ENCODE measurements around the gene RXFP4.
"Not testable (repeated sequence)": the region's sequence is repeated elsewhere in the genome, so short reads cannot be mapped to it uniquely, and the experiment has no call there.

The RXFP4 gene

DNA sequence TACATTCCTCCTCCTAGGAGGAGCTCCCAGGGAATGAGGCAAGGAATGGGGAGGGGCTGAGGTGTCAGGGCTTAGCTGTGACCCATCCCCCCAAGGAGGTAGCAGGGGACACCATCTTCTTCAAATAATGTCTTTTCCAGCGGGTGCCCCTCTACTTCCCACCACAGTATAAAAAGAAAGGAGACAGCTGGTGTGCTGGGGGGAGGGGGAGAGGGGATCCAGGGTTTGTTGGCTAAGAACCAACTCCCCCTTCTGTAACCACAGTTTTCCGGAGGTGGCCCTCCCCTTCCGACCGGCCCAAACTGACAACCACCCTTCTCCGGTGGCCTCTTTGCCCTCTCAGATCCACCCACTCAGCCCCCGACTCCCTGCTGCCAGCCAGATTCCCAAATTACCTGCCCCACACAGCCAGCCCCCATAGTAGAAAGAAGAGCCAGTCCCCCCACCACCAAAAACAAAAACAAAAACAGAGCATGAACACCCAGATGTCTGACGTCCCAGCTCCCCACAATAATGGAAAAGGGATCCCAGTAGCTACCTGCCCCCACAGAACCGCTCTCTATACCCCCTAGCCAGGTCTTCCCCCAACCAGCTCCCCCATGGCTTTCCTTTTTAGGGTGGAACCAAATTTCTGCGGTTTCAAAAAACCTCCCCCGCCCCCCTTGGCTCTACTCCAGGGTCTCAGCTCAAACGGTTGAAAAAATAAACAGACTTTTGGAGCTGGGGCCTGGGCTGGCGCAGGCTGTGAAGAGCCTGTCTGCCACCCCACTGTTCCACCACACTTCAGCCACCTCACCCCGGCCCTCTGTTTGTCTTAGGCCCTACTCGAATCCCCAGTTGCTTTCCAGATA lies 34.8 kb downstream of the RXFP4 start:
- in situ Hi-C loops (cut with HindIII; ENCODE audit: low sequenced_read_pairs): no loop called here

DNA sequence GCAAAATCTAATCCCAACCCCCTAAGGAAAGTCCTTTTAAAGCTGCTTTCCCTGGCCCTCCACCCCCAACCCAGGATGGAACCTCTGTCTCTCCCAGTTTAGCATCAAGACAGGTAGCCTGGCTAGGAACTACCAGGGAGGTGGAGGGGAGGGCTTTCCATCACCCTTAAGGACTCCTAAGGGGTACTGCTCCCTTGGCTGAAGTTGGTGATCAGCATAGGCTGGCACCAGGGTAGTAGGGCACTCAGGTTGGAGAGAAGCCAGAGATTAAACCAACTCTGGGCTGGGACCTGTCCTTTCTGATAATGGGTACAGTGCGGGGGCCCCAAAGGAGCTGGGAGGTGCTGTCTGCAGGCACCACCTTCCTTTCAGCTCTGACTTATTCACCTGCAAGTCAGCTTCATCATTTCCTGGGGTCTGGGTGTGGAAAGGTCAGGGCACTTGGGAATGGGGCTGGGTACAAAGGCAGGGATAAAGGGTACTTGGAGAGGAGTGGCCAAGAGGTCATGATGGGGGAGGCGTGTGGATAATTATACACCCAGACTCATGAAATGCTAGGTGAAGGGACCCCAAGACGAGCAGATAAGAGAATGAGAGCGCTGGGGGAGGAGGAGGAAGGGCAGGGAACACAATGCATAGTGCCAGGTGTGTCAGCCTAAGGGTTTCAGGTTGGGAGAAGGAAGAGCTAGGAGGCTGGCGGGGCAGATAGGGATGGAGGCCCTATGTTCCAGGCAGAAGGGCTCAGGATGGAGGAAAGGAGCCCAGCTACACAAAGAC lies 35.7 kb downstream of the RXFP4 start:
- in situ Hi-C loops (cut with HindIII; ENCODE audit: low sequenced_read_pairs): no loop called here

DNA sequence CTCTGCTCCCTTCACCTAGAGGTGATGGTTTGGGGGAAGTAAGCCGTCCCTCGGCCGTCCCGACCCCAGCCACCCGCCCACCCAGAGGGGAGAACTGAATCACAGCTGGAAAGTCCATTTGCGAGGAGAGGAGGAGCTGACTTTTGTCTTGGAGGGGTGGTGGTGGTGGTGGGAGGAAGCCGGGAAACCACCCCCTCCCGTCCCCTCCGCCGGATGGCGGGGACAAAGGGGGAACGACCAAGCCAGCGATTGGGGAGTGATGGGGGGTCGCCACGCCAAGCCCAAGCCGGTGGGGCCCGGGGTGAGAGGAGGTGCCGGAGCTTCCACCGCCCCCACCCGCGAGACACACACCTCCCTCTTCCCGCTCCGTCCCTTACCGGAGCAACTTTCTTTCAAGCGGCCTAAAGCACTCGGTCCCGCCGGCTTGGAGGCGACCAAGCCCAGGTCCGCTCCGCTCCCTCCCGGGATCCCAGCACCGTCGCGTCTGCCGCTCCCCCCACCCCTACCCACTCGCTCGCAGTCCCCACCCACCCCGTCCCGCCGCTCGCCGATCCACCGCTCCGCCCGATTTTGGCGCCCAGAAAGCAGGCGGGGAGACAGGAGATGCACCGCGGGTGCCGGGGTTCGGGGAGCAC lies 36.4 kb downstream of the RXFP4 start:
- in situ Hi-C loops (cut with HindIII; ENCODE audit: low sequenced_read_pairs): no loop called here

DNA sequence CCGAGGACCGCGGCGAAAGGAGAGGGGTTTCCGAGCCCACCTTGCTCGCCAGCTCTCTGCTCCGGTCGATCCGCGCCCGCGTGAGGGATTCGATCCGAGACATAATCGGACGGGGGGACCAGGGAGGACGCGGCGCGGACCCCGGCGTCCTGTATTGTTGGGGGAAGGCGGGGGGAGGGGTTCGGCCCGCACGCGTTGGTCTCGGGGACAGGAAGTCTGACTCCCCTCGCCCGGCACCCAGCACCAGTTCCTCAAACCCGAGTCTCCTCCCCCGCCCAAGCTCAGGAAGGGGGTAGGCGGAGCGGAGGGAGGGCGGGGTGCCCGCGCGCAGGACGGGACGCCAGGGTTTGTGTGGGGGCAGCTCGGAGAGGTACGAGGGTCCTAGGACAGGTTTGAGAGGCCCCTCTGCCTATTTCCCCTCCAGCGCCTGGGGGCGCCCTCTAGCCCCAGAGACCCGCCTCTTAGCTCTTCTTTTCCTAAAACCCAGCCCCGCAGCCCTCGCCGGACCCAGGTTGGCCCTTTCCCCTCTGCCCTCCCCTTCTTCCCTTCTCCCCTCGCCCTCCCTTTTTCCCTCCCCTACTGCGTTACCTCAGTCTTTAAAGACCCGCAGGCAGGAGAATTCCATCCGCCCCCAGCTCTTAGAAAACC lies 37.0 kb downstream of the RXFP4 start, which contains the start of gene ARHGEF2:
Gene ARHGEF2, minus strand, starts transcription at position 223 of the 648 bp plus-strand sequence. Its CDS starts 120 bp downstream, at position 103.
- in situ Hi-C loops (cut with HindIII; ENCODE audit: low sequenced_read_pairs): no loop called here

DNA sequence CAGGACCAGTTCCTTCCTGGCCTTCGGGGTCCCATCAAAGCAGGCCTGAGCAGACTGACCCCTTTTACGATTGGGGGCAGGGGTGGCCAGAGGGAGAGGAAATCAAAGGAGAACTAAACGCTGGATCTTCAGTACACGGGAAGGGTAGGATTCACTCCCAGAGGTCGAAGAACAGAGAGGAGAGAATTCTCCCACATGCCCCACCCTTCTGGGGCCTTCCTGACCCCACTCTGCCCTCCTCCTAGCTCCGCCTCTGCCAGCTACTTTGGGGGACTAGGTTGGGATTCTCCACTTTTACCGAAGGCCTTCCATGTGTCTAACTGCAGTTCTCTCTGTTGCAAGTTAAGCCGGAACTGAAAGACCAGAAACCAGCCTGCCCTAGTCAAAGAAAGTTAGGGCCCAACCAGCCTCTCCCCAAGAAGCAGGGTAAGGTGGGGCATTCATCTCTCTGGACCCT lies 37.6 kb downstream of the RXFP4 start:
- in situ Hi-C loops (cut with HindIII; ENCODE audit: low sequenced_read_pairs): no loop called here

DNA sequence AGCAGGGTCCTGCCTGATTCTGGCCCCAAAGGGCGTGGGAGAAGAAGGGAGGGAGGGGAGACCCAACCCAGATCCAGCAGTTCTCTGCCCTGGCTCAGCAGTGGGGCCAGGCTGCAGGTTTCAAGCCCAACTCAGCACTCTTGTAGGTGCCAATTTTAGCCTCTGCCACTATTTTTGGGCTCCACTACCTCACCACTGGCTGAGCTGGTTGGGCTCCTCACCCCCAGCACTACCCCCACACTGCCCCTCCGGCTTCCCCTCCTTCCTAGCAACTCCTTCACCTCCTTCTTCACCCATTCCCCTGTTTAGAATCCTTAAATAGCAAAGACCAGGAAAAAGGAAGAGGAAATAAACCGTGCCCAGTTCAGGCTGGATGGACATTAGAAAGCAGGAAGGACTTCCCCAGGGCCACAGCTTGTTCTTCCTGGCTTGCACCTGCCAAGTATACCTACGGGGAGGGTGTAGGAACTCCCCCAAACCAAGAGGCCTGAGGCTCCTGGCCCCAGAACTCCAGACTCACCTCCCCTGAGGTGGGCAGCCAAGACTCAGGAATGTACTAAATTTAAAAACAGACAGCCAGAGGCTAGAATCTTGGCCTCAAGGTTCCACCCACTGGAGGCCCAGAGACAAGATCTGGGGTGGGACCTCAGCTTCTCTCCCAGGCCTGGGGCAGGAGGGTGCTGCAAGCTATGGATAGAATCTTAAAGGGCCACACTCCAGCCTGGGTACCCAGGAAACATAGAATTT lies 38.3 kb downstream of the RXFP4 start:
- in situ Hi-C loops (cut with HindIII; ENCODE audit: low sequenced_read_pairs): no loop called here

DNA sequence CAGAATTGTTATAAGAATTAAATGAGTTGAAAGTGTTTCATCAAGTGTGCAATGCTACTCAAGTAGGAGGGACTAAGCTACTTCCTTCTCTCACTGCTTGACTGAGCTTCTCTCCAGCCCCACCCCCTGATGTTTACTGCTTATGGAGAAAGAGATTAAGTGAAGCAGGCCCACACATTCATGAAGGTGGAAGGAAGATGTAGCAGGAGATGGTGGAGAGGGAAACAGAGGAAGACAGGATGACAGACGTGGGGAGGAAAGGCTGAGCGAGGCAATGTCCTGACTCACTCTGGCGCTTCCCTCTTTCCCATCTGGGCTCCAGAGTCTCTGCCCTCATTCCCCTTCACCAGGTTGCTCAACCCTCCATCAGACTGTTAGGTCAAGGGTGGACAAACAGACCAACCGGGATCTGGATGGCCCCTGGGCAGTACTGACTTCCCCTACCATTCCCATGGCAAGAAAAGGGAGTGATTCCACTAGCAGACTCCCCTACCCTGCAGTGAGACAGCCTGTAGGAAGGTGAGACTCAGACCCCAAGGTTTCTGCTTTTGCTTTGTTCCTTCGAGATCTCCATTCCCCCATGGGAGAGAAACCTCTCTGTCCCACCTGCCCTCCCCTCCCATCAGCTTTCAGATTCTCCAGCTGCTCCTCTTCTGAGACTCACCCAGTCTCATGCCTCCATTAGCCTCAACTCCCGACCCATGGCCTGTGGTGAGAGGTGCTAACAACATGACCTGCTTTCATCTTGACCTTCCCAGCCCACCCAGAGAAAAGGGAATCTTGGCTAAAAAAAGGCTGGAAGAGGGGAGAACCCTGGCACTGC lies 40.0 kb downstream of the RXFP4 start:
- in situ Hi-C loops (cut with HindIII; ENCODE audit: low sequenced_read_pairs): no loop called here

DNA sequence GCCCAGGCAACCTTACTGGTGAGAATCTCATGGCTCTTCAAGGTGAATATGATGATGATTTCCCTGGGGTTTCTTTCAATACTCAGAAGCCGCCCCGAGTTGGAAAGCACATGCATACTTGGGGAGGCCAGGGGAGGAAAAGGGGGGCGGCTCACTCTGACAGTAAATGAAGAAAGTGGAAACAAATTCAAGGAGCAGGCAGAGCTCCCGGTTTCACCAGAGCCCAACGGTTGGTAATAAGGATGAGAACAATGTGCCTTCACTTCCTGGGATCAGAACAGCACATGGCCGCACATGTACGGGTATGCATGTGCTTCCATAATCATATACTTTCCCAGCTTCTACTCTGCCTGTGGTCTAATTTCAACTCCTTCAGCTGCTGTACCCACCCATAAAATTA lies 40.7 kb downstream of the RXFP4 start:
- in situ Hi-C loops (cut with HindIII; ENCODE audit: low sequenced_read_pairs): no loop called here

DNA sequence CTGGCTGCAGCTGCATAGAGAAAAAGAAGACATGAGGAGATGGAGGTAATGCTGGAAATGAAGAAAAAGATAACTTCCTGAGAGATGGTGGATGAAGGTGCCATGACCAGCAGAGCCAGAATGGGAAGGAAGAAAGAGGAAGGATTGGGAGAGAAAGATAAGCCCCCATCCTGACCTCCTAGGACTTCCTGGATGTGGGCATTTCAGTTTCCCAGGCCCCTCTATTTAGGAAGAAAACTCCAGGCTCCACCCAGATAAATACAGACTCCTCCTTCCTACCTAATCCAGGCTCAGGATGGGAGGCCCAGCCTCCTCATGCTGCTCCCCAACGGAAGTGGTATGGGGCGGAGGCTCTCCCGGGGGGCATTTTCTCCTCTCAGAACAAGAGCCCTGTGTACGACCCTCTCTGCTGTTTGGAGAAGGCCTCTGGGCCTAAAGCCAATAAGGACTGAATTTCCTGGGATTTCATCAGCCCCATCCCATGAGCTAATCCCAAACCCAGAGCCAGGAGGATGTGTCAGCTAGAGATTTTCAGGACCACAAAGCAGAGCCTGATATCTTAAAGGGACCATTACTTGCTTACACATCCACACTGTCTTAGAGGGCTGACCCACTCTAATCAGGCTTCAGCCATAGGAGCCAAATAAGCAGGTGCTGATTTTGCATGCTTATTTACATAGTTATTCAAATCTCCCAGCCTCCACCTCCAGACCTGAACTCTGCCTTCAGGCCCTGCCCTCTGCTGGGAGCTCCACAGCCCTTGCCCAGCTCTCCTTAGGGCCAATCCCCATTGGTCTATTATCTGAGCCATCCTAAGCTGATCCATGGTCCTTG lies 42.0 kb downstream of the RXFP4 start:
- in situ Hi-C loops (cut with HindIII; ENCODE audit: low sequenced_read_pairs): no loop called here

DNA sequence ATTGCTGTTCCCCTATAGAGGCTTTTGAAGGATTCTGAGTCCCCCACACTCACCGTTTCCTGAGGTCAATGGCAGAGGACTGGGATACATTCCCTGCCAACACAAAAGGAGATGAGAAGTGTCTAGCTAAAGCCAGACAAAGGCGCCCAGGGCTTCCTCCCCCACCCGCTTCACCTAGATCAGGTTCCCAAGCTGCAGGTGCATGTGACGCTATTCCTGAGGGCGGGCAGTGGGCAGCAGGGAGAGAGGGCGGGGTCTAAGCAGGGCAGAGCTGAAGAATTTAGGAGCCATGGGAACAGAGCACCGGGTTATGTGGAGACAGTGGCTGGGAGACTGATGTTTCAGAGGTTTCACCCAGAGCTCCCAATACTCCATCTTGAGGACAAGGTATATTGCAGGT lies 42.9 kb downstream of the RXFP4 start:
- in situ Hi-C loops (cut with HindIII; ENCODE audit: low sequenced_read_pairs): no loop called here

DNA sequence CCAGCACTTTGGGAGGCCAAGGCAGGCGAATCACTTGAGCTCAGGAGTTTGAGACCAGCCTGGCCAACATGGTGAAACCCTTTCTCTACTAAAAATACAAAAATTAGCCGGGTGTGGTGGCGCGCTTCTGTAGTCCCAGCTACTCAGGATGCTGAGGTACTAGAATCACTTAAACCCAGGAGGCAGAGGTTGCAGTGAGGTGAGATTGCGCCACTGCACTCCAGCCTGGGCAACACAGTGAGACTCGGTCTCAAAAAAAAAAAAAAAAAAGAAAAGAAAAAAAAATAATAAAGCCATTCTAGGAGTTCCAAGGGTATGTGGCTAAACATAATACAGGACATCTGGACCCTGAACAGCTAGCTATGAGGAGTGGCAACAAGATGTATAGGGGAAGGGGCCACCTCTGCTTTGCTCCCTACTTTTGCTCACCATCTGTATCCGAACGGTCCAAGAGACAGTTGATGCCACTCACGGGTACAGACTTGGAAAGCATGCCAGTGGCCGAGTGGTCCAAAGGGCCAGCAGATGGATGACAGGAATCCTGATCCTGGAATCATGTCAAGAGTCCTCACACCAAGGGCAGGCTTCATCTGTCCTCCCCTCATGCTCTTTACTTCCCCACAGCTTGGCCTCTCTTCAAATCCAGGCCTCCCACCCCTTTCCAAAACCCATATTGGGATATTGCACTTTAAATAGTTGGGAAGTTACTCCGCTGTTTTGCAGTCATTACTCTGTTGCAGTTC lies 43.6 kb downstream of the RXFP4 start:
- in situ Hi-C loops (cut with HindIII; ENCODE audit: low sequenced_read_pairs): not testable (repeated sequence)

DNA sequence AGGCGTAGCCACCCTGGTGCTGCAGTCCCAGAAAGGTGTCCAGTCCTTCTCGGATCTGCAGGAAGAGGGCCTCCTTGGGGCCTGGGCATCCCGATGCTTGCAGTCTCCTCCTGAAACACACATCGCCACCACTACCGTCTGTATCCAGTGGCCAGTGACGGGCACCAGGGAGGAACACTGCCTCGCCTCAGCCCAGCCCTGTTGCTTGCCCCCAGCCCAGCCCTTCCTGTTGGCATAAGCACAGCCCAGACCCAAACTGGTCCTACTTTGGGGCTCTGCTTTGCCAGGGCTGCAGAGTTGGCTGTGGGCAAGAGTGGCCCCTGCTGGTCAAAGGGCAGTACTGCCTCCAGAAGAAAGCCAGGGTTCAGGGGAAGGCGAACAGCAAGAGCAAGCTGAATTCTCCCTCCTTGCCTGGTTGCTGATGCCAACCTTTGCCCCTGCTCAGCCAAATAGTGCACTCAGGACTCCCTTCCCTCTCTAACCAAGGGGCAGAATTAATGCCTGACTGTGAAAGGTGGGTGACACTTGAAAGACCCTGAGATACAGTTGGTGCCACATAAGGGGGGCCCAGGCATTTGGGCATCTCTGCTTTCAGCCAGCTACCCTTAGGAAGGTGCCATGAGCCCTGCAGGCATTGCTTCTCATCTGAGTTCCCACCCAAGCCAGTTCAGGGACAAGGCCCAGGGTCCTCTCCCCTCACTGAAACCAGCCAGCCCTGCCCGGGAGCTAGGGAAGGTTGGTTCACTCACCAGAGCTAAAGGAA lies 48.0 kb downstream of the RXFP4 start:
- in situ Hi-C loops (cut with HindIII; ENCODE audit: low sequenced_read_pairs): no loop called here

DNA sequence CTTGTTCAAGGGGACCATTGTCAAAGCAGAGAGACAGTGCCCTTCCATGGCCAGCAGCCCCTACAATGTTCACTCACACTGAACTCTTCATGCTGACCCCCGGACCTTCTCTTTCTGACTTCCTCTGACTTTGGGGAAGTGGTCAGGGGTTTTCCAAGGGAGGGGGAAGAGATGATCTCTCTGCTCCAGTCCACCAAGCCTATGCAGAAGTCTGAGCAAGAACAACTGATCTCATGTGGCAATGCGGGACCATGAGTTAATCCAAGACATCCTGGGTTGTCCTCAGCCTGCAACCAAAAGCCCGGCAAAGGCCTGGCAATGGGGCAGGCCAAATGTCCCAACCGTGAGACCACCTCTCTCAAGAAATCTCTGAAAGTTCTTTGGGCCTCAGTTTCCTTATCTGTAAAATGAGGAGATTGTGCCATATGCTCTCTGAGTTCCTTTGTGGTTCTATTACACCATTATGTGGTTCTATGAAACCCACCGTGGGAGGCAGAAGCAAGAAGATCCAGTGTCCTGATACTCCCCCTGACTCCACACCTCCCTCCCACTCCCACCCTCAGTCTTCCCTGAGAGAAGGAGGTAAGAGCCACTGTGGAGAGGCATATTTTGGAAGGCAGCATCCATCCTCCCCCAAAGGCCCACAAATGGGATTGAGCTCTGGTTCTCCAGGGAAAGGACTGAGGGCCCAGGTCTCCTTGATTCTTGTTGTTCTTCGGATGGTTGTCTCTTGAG lies 48.7 kb downstream of the RXFP4 start:
- in situ Hi-C loops (cut with HindIII; ENCODE audit: low sequenced_read_pairs): no loop called here

All from endothelial cell of hepatic sinusoid (primary cell).